Neuronal stem cell (in vitro differentiated cells): ENCODE data around the gene TUBA3D.
"Not testable (repeated sequence)": the region's sequence is repeated elsewhere in the genome, so short reads cannot be mapped to it uniquely, and the experiment has no call there.

Experiments used
- DNase-seq: peaks from one replicate; pipeline ENCODE4 v3.0.0-alpha.2; 2013; ENCODE audit warnings: low spot score
- H2AFZ ChIP-seq: one replicate; pipeline ENCODE4 v1.6.1; 2013; ENCODE audit warnings: mild to moderate bottlenecking, low read length, inconsistent platforms
- H2AK5ac ChIP-seq: 2 replicates; pipeline ENCODE4 v1.6.1; 2013; ENCODE audit warnings: low read depth, mild to moderate bottlenecking, inconsistent platforms, low read length, moderate library complexity, mixed read lengths
- H2BK120ac ChIP-seq: 2 replicates; pipeline ENCODE4 v1.6.1; 2013; ENCODE audit warnings: low read depth, mild to moderate bottlenecking, inconsistent platforms, low read length, moderate library complexity, mixed read lengths
- H2BK12ac ChIP-seq: one replicate; pipeline ENCODE4 v1.6.1; 2013; ENCODE audit warnings: low read length, inconsistent platforms
- H2BK15ac ChIP-seq: 2 replicates; pipeline ENCODE4 v1.6.1; 2013; ENCODE audit warnings: mild to moderate bottlenecking, low read length, inconsistent platforms, mixed read lengths
- H2BK5ac ChIP-seq: one replicate; pipeline ENCODE4 v1.6.1; 2013; ENCODE audit warnings: inconsistent platforms, mild to moderate bottlenecking, low read length, moderate library complexity
- H3K14ac ChIP-seq: one replicate; pipeline ENCODE4 v1.6.1; 2013; ENCODE audit warnings: low read length, inconsistent platforms
- H3K18ac ChIP-seq: 2 replicates; pipeline ENCODE4 v1.6.1; 2013; ENCODE audit warnings: low read length, inconsistent platforms
- H3K23ac ChIP-seq: 2 replicates; pipeline ENCODE4 v1.6.1; 2013; ENCODE audit warnings: low read depth, mild to moderate bottlenecking, mixed read lengths, low read length, inconsistent platforms; ENCODE audit not compliant: poor library complexity
- H3K27ac ChIP-seq: replicated peaks from 3 replicates; pipeline ENCODE4 v1.5.1; 2013; ENCODE audit warnings: low read length, inconsistent platforms
- H3K27me3 ChIP-seq, 3 experiments: 2 replicates each; pipeline ENCODE4 v1.6.1; 2013; ENCODE audit warnings: low read length in 3 of 3, mild to moderate bottlenecking in 2 of 3, inconsistent platforms in 1 of 3, low read depth in 1 of 3, mixed read lengths in 1 of 3, moderate library complexity in 1 of 3; ENCODE audit not compliant: control insufficient read depth in 3 of 3, insufficient read depth in 3 of 3
- H3K36me3 ChIP-seq, 2 donors: replicated peaks in 1 of 2; 2 replicates each; pipeline ENCODE4 v1.6.1; 2013; ENCODE audit warnings: low read length in 2 of 2; ENCODE audit not compliant: control insufficient read depth in 2 of 2, insufficient read depth in 2 of 2
- H3K4ac ChIP-seq: 2 replicates; pipeline ENCODE4 v1.6.1; 2013; ENCODE audit warnings: inconsistent platforms, mild to moderate bottlenecking, low read length, moderate library complexity
- H3K4me1 ChIP-seq, 2 donors: 1 replicate in 1 of 2; 2 replicates in 1 of 2; pipeline ENCODE4 v1.6.1; 2013; ENCODE audit warnings: low read length in 2 of 2, low read depth in 1 of 2; ENCODE audit not compliant: control insufficient read depth in 2 of 2, insufficient read depth in 1 of 2
- H3K4me2 ChIP-seq: one replicate; pipeline ENCODE4 v1.6.1; 2013; ENCODE audit warnings: mild to moderate bottlenecking, low read length, inconsistent platforms; ENCODE audit not compliant: insufficient read depth, poor library complexity, severe bottlenecking
- H3K4me3 ChIP-seq, 2 donors: 2 replicates each; pipeline ENCODE4 v1.5.1; 2013; ENCODE audit warnings: low read length in 2 of 2, mild to moderate bottlenecking in 2 of 2, inconsistent platforms in 1 of 2, moderate library complexity in 1 of 2
- H3K79me1 ChIP-seq: one replicate; pipeline ENCODE4 v1.6.1; 2013; ENCODE audit warnings: low read depth, mild to moderate bottlenecking, inconsistent platforms, low read length, moderate library complexity
- H3K9ac ChIP-seq: one replicate; pipeline ENCODE4 v1.6.1; 2013; ENCODE audit warnings: mild to moderate bottlenecking, low read depth, low read length, inconsistent platforms; ENCODE audit not compliant: poor library complexity
- H3K9me3 ChIP-seq, 2 donors: replicated peaks in 1 of 2; 2 replicates each; pipeline versions ENCODE3 to v1.6.1; 2013; ENCODE audit warnings: low read length in 2 of 2, mild to moderate bottlenecking in 2 of 2, inconsistent platforms in 1 of 2, low read depth in 1 of 2, mixed read lengths in 1 of 2, moderate library complexity in 1 of 2; ENCODE audit not compliant: control insufficient read depth in 2 of 2, insufficient read depth in 1 of 2
- H4K8ac ChIP-seq: one replicate; pipeline ENCODE4 v1.6.1; 2013; ENCODE audit warnings: low read depth, mild to moderate bottlenecking, inconsistent platforms, low read length, moderate library complexity
- H4K91ac ChIP-seq: one replicate; pipeline ENCODE4 v1.6.1; 2013; ENCODE audit warnings: low read length, low read depth, mild to moderate bottlenecking, inconsistent platforms; ENCODE audit not compliant: poor library complexity
- WGBS, 2 donors: extraction: QIAGEN DNeasy Blood & Tissue Kit; methylation state at CpG; one replicate each; pipeline ENCODE4 v1.1.7; 2013; ENCODE audit warnings: missing lambda C conversion rate in 2 of 2, mixed read lengths in 1 of 2; ENCODE audit not compliant: insufficient read length in 2 of 2, insufficient replicate concordance in 1 of 2; ENCODE audit errors: extremely low coverage in 2 of 2; 5-methylcytosine and 5-hydroxymethylcytosine counted together

Gene TUBA3D

GRCh38 chr2:131478074-131478849, 2.3 kb downstream of the TUBA3D start:
- H3K23ac ChIP-seq, H3K9me3 ChIP-seq, H2BK15ac ChIP-seq, H2BK12ac ChIP-seq, H3K18ac ChIP-seq, H2BK120ac ChIP-seq, H3K36me3 ChIP-seq, H3K14ac ChIP-seq, H4K91ac ChIP-seq, DNase-seq, H3K4me1 ChIP-seq, H3K79me1 ChIP-seq, H2AK5ac ChIP-seq, H4K8ac ChIP-seq, H3K27me3 ChIP-seq, H3K4me3 ChIP-seq, H3K27ac ChIP-seq, H3K4ac ChIP-seq, H3K4me2 ChIP-seq, H3K9ac ChIP-seq, H2AFZ ChIP-seq, H2BK5ac ChIP-seq: not testable (repeated sequence)
- WGBS, 2 donors: no CpG with 5 or more reads among the region's 18 CpGs

- not testable (repeated sequence) for H3K27me3 ChIP-seq
- no CpG with 5 or more reads among the region's 9 CpGs for WGBS, 2 donors
Observed at GRCh38 chr2:131478850-131479461, 3.0 kb downstream of the TUBA3D start.

GRCh38 chr2:131480351-131480750, 4.4 kb downstream of the TUBA3D start:
- H2AK5ac ChIP-seq, H3K79me1 ChIP-seq, H3K27ac ChIP-seq, H3K4me2 ChIP-seq, H2BK5ac ChIP-seq, H4K91ac ChIP-seq, DNase-seq, H2AFZ ChIP-seq, H3K4ac ChIP-seq, H3K23ac ChIP-seq, H3K14ac ChIP-seq, H3K27me3 ChIP-seq, H3K36me3 ChIP-seq, H2BK120ac ChIP-seq, H2BK15ac ChIP-seq, H4K8ac ChIP-seq, H3K4me1 ChIP-seq, H3K9me3 ChIP-seq, H3K18ac ChIP-seq, H2BK12ac ChIP-seq, H3K4me3 ChIP-seq, H3K9ac ChIP-seq: not testable (repeated sequence)
- WGBS, 2 donors: no CpG with 5 or more reads among the region's 20 CpGs

More at GRCh38 chr2:131478850-131479461, 3.0 kb downstream of the TUBA3D start:
- not testable (repeated sequence) for H2BK120ac ChIP-seq, H3K23ac ChIP-seq, H3K4me1 ChIP-seq, DNase-seq, H4K8ac ChIP-seq, H2BK15ac ChIP-seq, H3K79me1 ChIP-seq, H2AFZ ChIP-seq, H3K27ac ChIP-seq, H2BK5ac ChIP-seq, H2AK5ac ChIP-seq, H3K36me3 ChIP-seq, H3K14ac ChIP-seq, H2BK12ac ChIP-seq, H3K18ac ChIP-seq, H3K9ac ChIP-seq, H3K4ac ChIP-seq, H3K9me3 ChIP-seq, H4K91ac ChIP-seq, H3K4me2 ChIP-seq, H3K4me3 ChIP-seq

DNA sequence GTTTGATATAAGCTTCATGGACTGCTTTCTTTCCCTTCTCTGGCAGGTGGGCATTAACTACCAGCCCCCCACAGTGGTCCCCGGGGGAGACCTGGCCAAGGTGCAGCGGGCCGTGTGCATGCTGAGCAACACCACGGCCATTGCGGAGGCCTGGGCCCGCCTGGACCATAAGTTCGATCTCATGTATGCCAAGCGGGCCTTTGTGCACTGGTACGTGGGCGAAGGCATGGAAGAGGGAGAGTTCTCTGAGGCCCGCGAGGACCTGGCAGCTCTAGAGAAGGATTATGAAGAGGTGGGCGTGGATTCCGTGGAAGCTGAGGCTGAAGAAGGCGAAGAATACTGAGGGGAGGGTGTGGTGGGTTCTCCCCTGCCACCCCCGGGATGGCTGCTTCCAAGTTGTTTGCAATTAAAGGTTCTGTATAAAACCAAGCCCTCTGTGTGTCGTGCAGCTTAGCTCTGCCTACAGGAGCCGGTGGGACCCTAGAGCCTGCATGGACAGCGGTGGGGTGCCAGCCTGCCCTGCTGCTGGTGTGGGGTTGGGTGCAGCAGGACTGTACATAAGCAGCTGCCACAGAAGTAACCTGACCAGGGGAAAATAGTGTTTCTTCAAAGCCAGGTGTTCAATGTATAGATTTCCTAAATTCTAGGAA, 6.7 kb downstream of the TUBA3D start:
- not testable (repeated sequence) for H3K23ac ChIP-seq, H2AFZ ChIP-seq, DNase-seq, H3K27ac ChIP-seq, H3K27me3 ChIP-seq, H2BK120ac ChIP-seq, H2BK12ac ChIP-seq, H4K8ac ChIP-seq, H3K4ac ChIP-seq, H2BK5ac ChIP-seq, H3K18ac ChIP-seq, H2BK15ac ChIP-seq, H3K4me1 ChIP-seq, H4K91ac ChIP-seq, H2AK5ac ChIP-seq, H3K4me3 ChIP-seq, H3K14ac ChIP-seq, H3K9ac ChIP-seq, H3K36me3 ChIP-seq, H3K79me1 ChIP-seq, H3K9me3 ChIP-seq, H3K4me2 ChIP-seq
- no CpG with 5 or more reads among the region's 19 CpGs for WGBS, 2 donors
